ENCODE measurements around the gene PGC. TPM values are rescaled to one million over a fixed set of nuclear protein-coding genes. Genes with fewer than 3 reads are reported as not detected.

The PGC gene
- total and polyA plus RNA-seq, 4 donors, result not detected

Small RNA genes lying within 50 kb of the gene (small RNA-seq; reads per million reads assigned to genes)
- gene AL365205.2 (ENCODE audit: low replicate concordance) (not detected), gene AL365205.3 (ENCODE audit: low replicate concordance) (not detected)

Other genes with a start within 250 kb of the PGC start
- gene FOXP4, start 201.0 kb downstream of the PGC start, total RNA-seq, result 1 to 10 TPM; 3.5 to 9.0 TPM
- 10 to 100 TPM; 15.0 to 27.8 TPM for gene FOXP4, start 201.0 kb downstream of the PGC start, polyA plus RNA-seq (ENCODE audit: insufficient read length in 2 of 2)
- 100 to 1,000 TPM in 1 of 2 donors, 10 to 100 TPM in 1; 40.6 to 155 TPM for gene MDFI, start 108.9 kb downstream of the PGC start, total RNA-seq
- 100 to 1,000 TPM; 150 to 151 TPM for gene MDFI, start 108.9 kb downstream of the PGC start, polyA plus RNA-seq (ENCODE audit: insufficient read length in 2 of 2)
- 10 to 100 TPM; 10.4 to 17.3 TPM for gene TFEB, start 11.8 kb downstream of the PGC start, total RNA-seq
- 10 to 100 TPM; 32.1 to 35.2 TPM for gene TFEB, start 11.8 kb downstream of the PGC start, polyA plus RNA-seq (ENCODE audit: insufficient read length in 2 of 2)
- 1 to 10 TPM; 7.8 to 8.6 TPM for gene FRS3, start 32.5 kb upstream of the PGC start, total RNA-seq
- gene FRS3, start 32.5 kb upstream of the PGC start, polyA plus RNA-seq (ENCODE audit: insufficient read length in 2 of 2), result 10 to 100 TPM; 37.1 to 40.8 TPM
- 1 to 10 TPM; 1.8 to 2.7 TPM for gene PRICKLE4, start 33.4 kb upstream of the PGC start, total RNA-seq
- 1 to 10 TPM; 1.6 to 8.8 TPM for gene PRICKLE4, start 33.4 kb upstream of the PGC start, polyA plus RNA-seq (ENCODE audit: insufficient read length in 2 of 2)
- gene TOMM6, start 40.3 kb upstream of the PGC start, total RNA-seq, result 100 to 1,000 TPM in 1 of 2 donors, 10 to 100 TPM in 1; 42.5 to 161 TPM
- gene TOMM6, start 40.3 kb upstream of the PGC start, polyA plus RNA-seq (ENCODE audit: insufficient read length in 2 of 2), result 100 to 1,000 TPM; 141 to 142 TPM
- gene USP49, start 148.0 kb upstream of the PGC start, total RNA-seq, result 1 to 10 TPM; 6.0 to 7.0 TPM
- gene USP49, start 148.0 kb upstream of the PGC start, polyA plus RNA-seq (ENCODE audit: insufficient read length in 2 of 2), result 10 to 100 TPM; 17.7 to 19.1 TPM
- gene MED20, start 173.7 kb upstream of the PGC start, total RNA-seq, result 10 to 100 TPM; 21.8 to 23.3 TPM
- 10 to 100 TPM; 21.9 to 23.8 TPM for gene MED20, start 173.7 kb upstream of the PGC start, polyA plus RNA-seq (ENCODE audit: insufficient read length in 2 of 2)
- 1 to 10 TPM; 8.4 to 9.9 TPM for gene BYSL, start 174.1 kb upstream of the PGC start, total RNA-seq
- gene BYSL, start 174.1 kb upstream of the PGC start, polyA plus RNA-seq (ENCODE audit: insufficient read length in 2 of 2), result 10 to 100 TPM; 23.5 to 24.7 TPM
- gene CCND3, start 194.4 kb upstream of the PGC start, total RNA-seq, result 10 to 100 TPM; 21.1 to 22.8 TPM
- gene CCND3, start 194.4 kb upstream of the PGC start, polyA plus RNA-seq (ENCODE audit: insufficient read length in 2 of 2), result 10 to 100 TPM; 41.6 to 44.0 TPM

Measured in spinal cord (tissue), 4 donors.